Stimulated activated naive B cell treated with anti-CD40 and anti-IgM and Interleukin-4, amounts not matched to agents 10 μg/mL and 1 μg/mL and 100 μg/mL, for 72 hours (primary cell): ENCODE measurements around the gene SUMF1.

Experiments used
- ATAC-seq, 2 donors: fragments of 150-1000 bp; cut with Tn5 transposase; replicated peaks; 2 replicates each; pipeline ENCODE4 v1.10.0; 2021; ENCODE audit warnings: moderate library complexity in 1 of 2
- DNase-seq: peaks from one replicate; pipeline ENCODE4 v3.0.0; 2021
- H3K27ac Mint-ChIP-seq: one replicate; pipeline ENCODE4 v1.8.0; 2022; ENCODE audit warnings: mild to moderate bottlenecking, mixed read lengths
- H3K27me3 Mint-ChIP-seq, 2 donors: one replicate each; pipeline ENCODE4 v1.8.0; 2022; ENCODE audit warnings: mixed read lengths in 2 of 2
- H3K36me3 Mint-ChIP-seq, 2 donors: one replicate each; pipeline ENCODE4 v1.8.0; 2022; ENCODE audit warnings: mixed read lengths in 2 of 2, mild to moderate bottlenecking in 1 of 2
- H3K4me1 Mint-ChIP-seq, 2 donors: one replicate each; pipeline ENCODE4 v1.8.0; 2022; ENCODE audit warnings: mixed read lengths in 2 of 2, mild to moderate bottlenecking in 1 of 2
- H3K4me3 Mint-ChIP-seq, 2 donors: one replicate each; pipeline ENCODE4 v1.8.0; 2022; ENCODE audit warnings: mild to moderate bottlenecking in 2 of 2, mixed read lengths in 2 of 2, moderate library complexity in 1 of 2
- H3K9me3 Mint-ChIP-seq, 2 donors: one replicate each; pipeline ENCODE4 v1.8.0; 2022; ENCODE audit warnings: mixed read lengths in 2 of 2, mild to moderate bottlenecking in 1 of 2

The SUMF1 gene

GRCh38 chr3:4355401-4356219 lies 111.5 kb downstream of the SUMF1 start:
- DNase-seq (no peak), ATAC-seq (no peak)
- no peak overlapping the region for H3K27ac Mint-ChIP-seq
- H3K27me3 Mint-ChIP-seq: no peaks in the 10 kb centered on the region
- peaks cover 6 to 12% of the 10 kb centered on the region in 2 donors for H3K36me3 Mint-ChIP-seq
- H3K9me3 Mint-ChIP-seq: no peaks in the 10 kb centered on the region
- H3K4me3 Mint-ChIP-seq: no peak overlapping the region
- peaks cover 10 to 17% of the 10 kb centered on the region in 2 donors for H3K4me1 Mint-ChIP-seq

DNA sequence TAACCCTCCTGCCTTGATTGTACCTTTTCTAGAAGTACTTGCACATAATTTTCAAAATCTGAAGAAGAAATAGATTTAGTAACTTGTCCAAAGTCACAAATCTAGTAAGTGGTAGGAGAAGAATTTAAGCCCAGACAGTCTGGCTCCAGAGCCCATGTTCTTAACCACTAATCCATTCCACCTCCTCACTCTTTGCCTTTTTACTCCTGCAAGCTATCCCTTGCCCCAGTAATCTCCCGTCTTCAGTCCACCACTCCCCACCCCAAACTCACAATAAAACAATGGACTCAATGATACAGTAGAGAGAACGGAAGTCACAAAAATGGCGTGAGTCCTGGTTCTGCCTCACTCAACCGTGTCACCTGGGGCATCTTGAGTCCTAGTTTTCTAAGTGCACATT lies 115.2 kb downstream of the SUMF1 start:
- peak overlapping the region; percentile 88 for H3K27ac Mint-ChIP-seq

GRCh38 chr3:4351164-4351855 lies 115.8 kb downstream of the SUMF1 start:
- H3K9me3 Mint-ChIP-seq: no peaks in the 10 kb centered on the region
- peak overlapping the region; percentile 88 for H3K27ac Mint-ChIP-seq
- peak; percentile 55 to 71 for ATAC-seq
- H3K4me1 Mint-ChIP-seq: peaks cover 10 to 19% of the 10 kb centered on the region in 2 donors
- no peaks in the 10 kb centered on the region for H3K27me3 Mint-ChIP-seq
- H3K36me3 Mint-ChIP-seq: peaks cover 8 to 10% of the 10 kb centered on the region in 2 donors
- peak overlapping the region; percentile 49 to 58 for H3K4me3 Mint-ChIP-seq
- no peak for DNase-seq

More for the DNA sequence above, 115.2 kb downstream of the SUMF1 start:
- Mint-ChIP-seq H3K4me1 (peaks cover 10 to 19% of the 10 kb centered on the region in 2 donors), H3K4me3 (peak overlapping the region; percentile 21 to 26), H3K27me3 (no peaks in the 10 kb centered on the region), H3K9me3 (no peaks in the 10 kb centered on the region), H3K36me3 (peaks cover 8 to 10% of the 10 kb centered on the region in 2 donors)
- ATAC-seq: no peak
- no peak for DNase-seq

DNA sequence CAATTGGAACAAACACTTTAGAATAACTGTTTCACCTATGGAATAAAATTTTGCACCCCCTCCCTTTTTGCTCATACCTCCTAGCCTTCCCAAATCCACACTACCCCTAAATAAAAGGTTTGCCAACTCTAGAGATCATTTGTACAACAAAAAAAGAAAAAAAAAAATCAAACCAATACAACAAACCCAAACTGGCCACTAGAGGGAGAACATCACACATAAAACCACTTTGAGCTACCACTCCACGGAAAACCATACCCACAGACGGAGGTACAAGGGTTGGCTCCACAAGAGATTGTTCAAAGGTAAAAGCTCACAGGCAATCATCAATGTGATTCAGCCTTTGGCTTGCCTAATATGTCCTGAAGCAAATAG lies 116.3 kb downstream of the SUMF1 start:
- H3K4me1 Mint-ChIP-seq: peaks cover 10 to 19% of the 10 kb centered on the region in 2 donors
- H3K27me3 Mint-ChIP-seq: no peaks in the 10 kb centered on the region
- peaks cover 8 to 10% of the 10 kb centered on the region in 2 donors for H3K36me3 Mint-ChIP-seq
- no peak overlapping the region for H3K27ac Mint-ChIP-seq
- peak; percentile 88 to 91 for ATAC-seq
- H3K4me3 Mint-ChIP-seq: peak overlapping the region; percentile 58 to 63
- DNase-seq: peak; percentile 21
- H3K9me3 Mint-ChIP-seq: no peaks in the 10 kb centered on the region

- peaks cover 8 to 22% of the 10 kb centered on the region in 2 donors for H3K36me3 Mint-ChIP-seq
- H3K27ac Mint-ChIP-seq: no peak overlapping the region
- H3K27me3 Mint-ChIP-seq: no peaks in the 10 kb centered on the region
- DNase-seq (no peak), ATAC-seq (no peak)
- no peak overlapping the region for H3K4me3 Mint-ChIP-seq
- H3K9me3 Mint-ChIP-seq: no peaks in the 10 kb centered on the region
- peaks cover 6% of the 10 kb centered on the region in 2 donors for H3K4me1 Mint-ChIP-seq
Measured at GRCh38 chr3:4343258-4343657, 123.8 kb downstream of the SUMF1 start.

GRCh38 chr3:4341336-4341675 lies 125.8 kb downstream of the SUMF1 start:
- H3K4me1 Mint-ChIP-seq: peaks cover 6% of the 10 kb centered on the region in 2 donors

DNA sequence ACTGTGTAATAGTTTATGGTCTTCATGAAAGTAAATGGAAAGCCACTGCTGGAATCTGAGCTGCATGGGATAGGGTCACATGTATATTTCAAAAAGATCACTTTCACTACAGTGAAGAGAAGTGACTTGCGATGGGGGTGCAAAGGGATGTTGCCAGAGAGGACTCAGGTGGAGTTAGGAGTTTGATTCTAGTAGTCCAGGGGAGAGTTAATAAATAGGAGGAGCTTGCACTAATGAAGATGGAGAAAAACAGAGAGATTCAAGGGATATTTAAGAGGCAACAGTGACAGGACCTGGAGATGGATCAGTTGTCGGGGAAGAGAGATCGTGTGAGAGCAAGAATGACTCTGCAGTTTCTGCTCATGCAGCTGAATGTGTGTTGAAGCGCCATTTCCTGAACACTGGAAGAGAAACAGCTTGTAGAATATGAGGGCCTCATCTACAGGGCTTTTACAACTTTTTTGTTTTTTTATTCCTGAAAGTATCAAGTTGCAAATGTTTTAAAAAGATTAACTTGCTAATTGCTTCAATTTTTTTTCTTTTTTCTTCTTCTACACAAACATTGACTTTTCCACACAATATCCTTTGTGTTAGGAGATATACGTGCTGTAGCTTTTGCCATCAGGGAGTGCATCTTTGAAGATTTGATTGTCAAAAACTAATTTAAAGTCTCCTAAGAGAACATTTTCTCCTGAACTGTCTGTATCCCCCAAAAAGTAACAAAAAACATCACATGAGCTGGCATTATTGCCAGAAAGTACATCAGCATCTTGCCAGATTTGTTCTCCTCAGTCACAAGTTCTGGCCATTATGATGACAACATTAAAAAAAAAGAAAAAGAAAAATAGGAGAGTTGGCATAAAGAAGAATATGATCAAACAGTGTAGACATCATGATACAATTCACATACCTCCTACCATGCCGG lies 126.4 kb downstream of the SUMF1 start:
- Mint-ChIP-seq H3K36me3 (peaks cover 11 to 19% of the 10 kb centered on the region in 2 donors), H3K9me3 (no peaks in the 10 kb centered on the region), H3K27me3 (no peaks in the 10 kb centered on the region), H3K4me3 (no peak overlapping the region), H3K27ac (no peak overlapping the region), H3K4me1 (peaks cover 6% of the 10 kb centered on the region in 2 donors)
- ATAC-seq: no peak
- DNase-seq: no peak

More at GRCh38 chr3:4341336-4341675, 125.8 kb downstream of the SUMF1 start:
- H3K27ac Mint-ChIP-seq: no peak overlapping the region
- no peak for ATAC-seq
- no peaks in the 10 kb centered on the region for H3K27me3 Mint-ChIP-seq
- no peaks in the 10 kb centered on the region for H3K9me3 Mint-ChIP-seq
- H3K36me3 Mint-ChIP-seq: peaks cover 8 to 19% of the 10 kb centered on the region in 2 donors
- no peak overlapping the region for H3K4me3 Mint-ChIP-seq
- no peak for DNase-seq

GRCh38 chr3:4340077-4340410 lies 127.0 kb downstream of the SUMF1 start:
- no peak for DNase-seq
- Mint-ChIP-seq H3K9me3 (no peaks in the 10 kb centered on the region), H3K36me3 (peaks cover 11 to 19% of the 10 kb centered on the region in 2 donors), H3K4me1 (peaks cover 6% of the 10 kb centered on the region in 2 donors), H3K27ac (no peak overlapping the region), H3K27me3 (no peaks in the 10 kb centered on the region), H3K4me3 (no peak overlapping the region)
- ATAC-seq: no peak

- H3K36me3 Mint-ChIP-seq: peaks cover 10 to 11% of the 10 kb centered on the region in 2 donors
- ATAC-seq (no peak), DNase-seq (no peak)
- H3K4me3 Mint-ChIP-seq: no peak overlapping the region
- H3K27me3 Mint-ChIP-seq: no peaks in the 10 kb centered on the region
- no peak overlapping the region for H3K27ac Mint-ChIP-seq
- H3K4me1 Mint-ChIP-seq: peaks cover 6% of the 10 kb centered on the region in 2 donors
- H3K9me3 Mint-ChIP-seq: no peaks in the 10 kb centered on the region
Measured at GRCh38 chr3:4338751-4339150, 128.3 kb downstream of the SUMF1 start.

GRCh38 chr3:4336850-4337546 lies 130.1 kb downstream of the SUMF1 start:
- Mint-ChIP-seq H3K4me1 (peaks cover 6% of the 10 kb centered on the region in 2 donors), H3K9me3 (no peaks in the 10 kb centered on the region), H3K4me3 (no peak overlapping the region), H3K27me3 (no peaks in the 10 kb centered on the region), H3K36me3 (peaks cover 7 to 11% of the 10 kb centered on the region in 2 donors), H3K27ac (no peak overlapping the region)
- DNase-seq (no peak), ATAC-seq (no peak)

DNA sequence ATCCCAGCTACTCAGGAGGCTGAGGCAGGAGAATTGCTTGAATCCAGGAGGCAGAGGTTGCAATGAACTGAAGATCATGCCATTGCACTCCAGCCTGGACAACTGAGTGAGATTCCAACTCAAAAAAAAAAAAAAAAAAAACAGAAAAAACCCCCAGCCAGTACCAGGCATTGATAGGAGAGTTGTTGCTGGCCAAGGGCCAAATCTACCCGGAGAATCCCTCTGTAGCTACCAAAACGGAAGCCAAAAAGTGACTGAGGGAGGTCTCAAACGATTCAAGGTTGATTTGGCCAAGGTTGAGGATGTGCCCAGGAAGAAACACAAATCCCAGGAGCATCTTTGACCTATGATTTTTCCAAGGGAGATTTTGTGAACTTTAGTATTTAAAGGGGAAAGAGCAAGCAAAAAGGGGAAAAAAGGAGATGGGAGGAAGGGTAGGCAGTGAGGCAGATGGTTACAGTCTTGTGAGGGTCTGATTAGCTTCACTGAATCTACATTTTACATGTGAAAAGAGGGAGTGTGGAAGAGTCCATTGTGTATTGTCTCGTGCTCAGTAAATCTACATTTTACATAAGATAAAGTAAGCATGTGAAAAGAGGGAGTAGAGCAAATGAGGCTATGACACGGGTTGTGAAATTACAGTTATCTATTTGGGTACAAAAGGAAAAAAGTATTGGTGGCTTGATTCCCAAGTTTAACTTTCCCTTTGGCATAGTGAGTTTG lies 131.1 kb downstream of the SUMF1 start:
- no peaks in the 10 kb centered on the region for H3K9me3 Mint-ChIP-seq

DNA sequence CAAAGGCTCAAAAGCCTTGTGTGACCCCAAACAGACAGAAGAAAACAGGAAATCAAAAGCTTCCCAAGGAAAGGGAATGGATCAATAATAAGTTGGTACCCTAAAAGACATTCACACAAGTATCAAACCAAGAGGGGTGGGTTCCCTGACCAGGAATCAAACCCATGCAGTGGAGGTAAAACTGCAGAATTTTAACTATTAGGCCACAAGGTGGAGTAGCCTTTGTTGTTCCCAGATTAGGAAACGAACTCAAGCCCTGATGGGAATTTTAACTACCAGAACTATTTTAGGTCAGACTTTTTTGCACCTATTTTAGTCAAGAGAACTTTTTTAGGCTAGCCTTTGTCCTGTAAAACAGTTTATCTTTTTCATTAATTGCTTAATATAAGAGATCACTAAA lies 132.5 kb downstream of the SUMF1 start:
- Mint-ChIP-seq H3K36me3 (peaks cover 9 to 13% of the 10 kb centered on the region in 2 donors), H3K4me3 (no peak overlapping the region), H3K4me1 (peaks cover 0 to 1% of the 10 kb centered on the region in 2 donors), H3K9me3 (peaks cover 8% of the 10 kb centered on the region in 2 donors), H3K27me3 (no peaks in the 10 kb centered on the region), H3K27ac (no peak overlapping the region)
- ATAC-seq: no peak
- DNase-seq: no peak

More for the DNA sequence above, 131.1 kb downstream of the SUMF1 start:
- H3K27me3 Mint-ChIP-seq: no peaks in the 10 kb centered on the region
- peaks cover 7 to 11% of the 10 kb centered on the region in 2 donors for H3K36me3 Mint-ChIP-seq
- no peak overlapping the region for H3K27ac Mint-ChIP-seq
- DNase-seq (no peak), ATAC-seq (no peak)
- H3K4me1 Mint-ChIP-seq: peaks cover 6% of the 10 kb centered on the region in 2 donors
- no peak overlapping the region for H3K4me3 Mint-ChIP-seq

GRCh38 chr3:4332991-4333390 lies 134.1 kb downstream of the SUMF1 start:
- Mint-ChIP-seq H3K27me3 (no peaks in the 10 kb centered on the region), H3K27ac (no peak overlapping the region), H3K4me1 (no peaks in the 10 kb centered on the region), H3K4me3 (no peak overlapping the region), H3K9me3 (peaks cover 12 to 14% of the 10 kb centered on the region in 2 donors), H3K36me3 (peaks cover 21 to 22% of the 10 kb centered on the region in 2 donors)
- DNase-seq: no peak
- ATAC-seq: no peak
